22Rv1 (cell line): ENCODE measurements around the gene CAMTA2.

Experiments
- ZFX ChIP-seq: fragments of 450-650 bp; IDR thresholded peaks from 2 replicates; pipeline ENCODE4 v1.6.1; 2017; ENCODE audit warnings: antibody characterized with exemption, borderline replicate concordance
- TF ChIP-seq, protein P1 (sequence below): fragments of 450-650 bp; IDR thresholded peaks from 2 replicates; pipeline ENCODE4 v1.5.1; 2017; ENCODE audit warnings: mild to moderate bottlenecking

DNA sequence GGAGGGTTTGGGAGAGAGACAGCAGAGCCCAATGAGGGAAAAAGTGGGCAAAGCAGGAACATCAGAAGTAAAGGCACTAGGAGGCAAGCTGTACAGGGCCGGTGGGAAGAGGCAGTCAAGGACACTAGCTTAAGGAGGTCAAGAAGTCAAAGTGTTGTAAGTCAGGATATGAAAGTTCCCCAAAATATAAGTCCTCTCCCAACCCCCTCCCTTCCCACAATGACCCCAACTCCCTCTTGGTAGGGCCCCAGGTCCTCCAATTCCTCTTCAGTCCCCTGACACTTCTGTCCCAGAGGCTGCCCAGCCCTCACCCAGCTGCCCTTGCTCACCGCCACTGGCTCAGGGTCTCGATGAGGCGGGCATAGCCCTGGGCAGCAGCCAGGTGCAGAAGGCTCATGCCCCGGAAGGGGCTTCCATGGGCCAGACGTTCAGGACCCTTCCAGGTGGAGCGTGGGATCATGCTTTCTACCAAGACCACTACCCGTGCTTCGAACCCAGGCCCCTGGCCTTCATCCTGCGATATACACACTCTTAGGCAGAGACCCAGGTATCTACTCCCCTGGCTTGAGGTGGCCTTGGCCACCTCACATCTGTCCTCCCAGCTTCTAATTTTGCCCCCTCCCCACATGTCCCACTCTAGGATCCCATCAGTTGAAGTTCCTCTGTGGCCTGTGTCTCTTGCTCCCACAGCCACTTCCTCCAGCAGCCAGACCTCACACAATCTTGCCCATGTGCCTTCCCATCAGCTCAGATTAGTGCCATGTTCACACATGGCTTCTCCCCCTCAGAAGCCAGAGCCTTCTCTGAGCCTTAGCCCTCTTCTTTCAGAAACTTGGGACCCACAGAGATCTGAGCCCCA lies 14.0 kb downstream of the CAMTA2 start:
- TF ChIP-seq, protein P1, sequence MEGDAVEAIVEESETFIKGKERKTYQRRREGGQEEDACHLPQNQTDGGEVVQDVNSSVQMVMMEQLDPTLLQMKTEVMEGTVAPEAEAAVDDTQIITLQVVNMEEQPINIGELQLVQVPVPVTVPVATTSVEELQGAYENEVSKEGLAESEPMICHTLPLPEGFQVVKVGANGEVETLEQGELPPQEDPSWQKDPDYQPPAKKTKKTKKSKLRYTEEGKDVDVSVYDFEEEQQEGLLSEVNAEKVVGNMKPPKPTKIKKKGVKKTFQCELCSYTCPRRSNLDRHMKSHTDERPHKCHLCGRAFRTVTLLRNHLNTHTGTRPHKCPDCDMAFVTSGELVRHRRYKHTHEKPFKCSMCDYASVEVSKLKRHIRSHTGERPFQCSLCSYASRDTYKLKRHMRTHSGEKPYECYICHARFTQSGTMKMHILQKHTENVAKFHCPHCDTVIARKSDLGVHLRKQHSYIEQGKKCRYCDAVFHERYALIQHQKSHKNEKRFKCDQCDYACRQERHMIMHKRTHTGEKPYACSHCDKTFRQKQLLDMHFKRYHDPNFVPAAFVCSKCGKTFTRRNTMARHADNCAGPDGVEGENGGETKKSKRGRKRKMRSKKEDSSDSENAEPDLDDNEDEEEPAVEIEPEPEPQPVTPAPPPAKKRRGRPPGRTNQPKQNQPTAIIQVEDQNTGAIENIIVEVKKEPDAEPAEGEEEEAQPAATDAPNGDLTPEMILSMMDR: no peak
- no peak for TF ChIP-seq ZFX
